Neural progenitor cell (in vitro differentiated cells): ENCODE results near the gene MYL5. TPM values are rescaled to one million over a fixed set of nuclear protein-coding genes. Genes with fewer than 3 reads are reported as not detected.
"Not testable (repeated sequence)": the region's sequence is repeated elsewhere in the genome, so short reads cannot be mapped to it uniquely, and the experiment has no call there.

ENCODE experiments used
- DNase-seq: peaks from one replicate; pipeline ENCODE4 v3.0.0-alpha.2; 2016; ENCODE audit warnings: low spot score
- H2AFZ ChIP-seq: fragments of 200-600 bp; sonication (generic); replicated peaks from 2 replicates; pipeline ENCODE4 v1.6.1; 2016; ENCODE audit warnings: antibody characterized with exemption
- H3F3A ChIP-seq: fragments of 200-600 bp; sonication (generic); 2 replicates; pipeline ENCODE4 v1.6.1; 2016; ENCODE audit warnings: antibody characterized with exemption, low read depth
- H3K27ac ChIP-seq: fragments of 200-600 bp; sonication (generic); 2 replicates; pipeline ENCODE4 v1.5.1; 2016; ENCODE audit warnings: mild to moderate bottlenecking
- H3K27me3 ChIP-seq: fragments of 200-600 bp; sonication (generic); 2 replicates; pipeline ENCODE4 v1.6.1; 2016; ENCODE audit warnings: mild to moderate bottlenecking, moderate library complexity
- H3K36me3 ChIP-seq: fragments of 200-600 bp; sonication (generic); 2 replicates; pipeline ENCODE4 v1.5.1; 2016
- H3K4me1 ChIP-seq: fragments of 200-600 bp; sonication (generic); 2 replicates; pipeline ENCODE4 v1.6.1; 2016; ENCODE audit warnings: mixed run types
- H3K4me2 ChIP-seq: fragments of 200-600 bp; sonication (generic); 2 replicates; pipeline ENCODE4 v1.6.1; 2016
- H3K4me3 ChIP-seq: fragments of 200-600 bp; sonication (generic); 2 replicates; pipeline ENCODE4 v1.5.1; 2016
- H3K79me2 ChIP-seq: fragments of 200-600 bp; sonication (generic); 2 replicates; pipeline ENCODE4 v1.6.1; 2016; ENCODE audit warnings: low read depth
- H3K9ac ChIP-seq: fragments of 200-600 bp; sonication (generic); 2 replicates; pipeline ENCODE4 v1.6.1; 2016
- H3K9me3 ChIP-seq: fragments of 200-600 bp; sonication (generic); 2 replicates; pipeline ENCODE4 v1.5.1; 2016; ENCODE audit warnings: low read depth
- H4K20me1 ChIP-seq: fragments of 200-600 bp; sonication (generic); 2 replicates; pipeline ENCODE4 v1.6.1; 2016; ENCODE audit warnings: low read depth
- H3K27ac Mint-ChIP-seq: 3 replicates; pipeline ENCODE4 v1.8.0; 2021; ENCODE audit warnings: mixed read lengths
- H3K27me3 Mint-ChIP-seq: 2 replicates; pipeline ENCODE4 v1.8.0; 2022; ENCODE audit warnings: low read depth, mild to moderate bottlenecking, inconsistent platforms, moderate library complexity, mixed read lengths; ENCODE audit not compliant: insufficient read depth
- H3K36me3 Mint-ChIP-seq: 3 replicates; pipeline ENCODE4 v1.8.0; 2021; ENCODE audit warnings: mixed read lengths
- H3K4me1 Mint-ChIP-seq: 3 replicates; pipeline ENCODE4 v1.8.0; 2021; ENCODE audit warnings: mixed read lengths
- H3K4me3 Mint-ChIP-seq: 3 replicates; pipeline ENCODE4 v1.8.0; 2021; ENCODE audit warnings: mild to moderate bottlenecking, moderate library complexity, mixed read lengths
- H3K9me3 Mint-ChIP-seq: 3 replicates; pipeline ENCODE4 v1.8.0; 2020; ENCODE audit warnings: mixed read lengths
- CTCF ChIP-seq: fragments of 200-600 bp; sonication (generic); IDR thresholded peaks from 2 replicates; pipeline ENCODE4 v1.5.1; 2017; ENCODE audit warnings: antibody characterized with exemption, mild to moderate bottlenecking
- EZH2 ChIP-seq: fragments of 200-600 bp; sonication (generic); IDR thresholded peaks from 2 replicates; pipeline ENCODE4 v1.6.1; 2017; ENCODE audit warnings: antibody characterized with exemption, mild to moderate bottlenecking, moderate library complexity
- EZH2phosphoT487 ChIP-seq: fragments of 200-600 bp; sonication (generic); IDR thresholded peaks from 2 replicates; pipeline ENCODE4 v1.6.1; 2017; ENCODE audit warnings: antibody characterized with exemption
- total RNA-seq: library from RNA; depleted of rRNA; stranded (reverse); fragments of >200 nt; gene quantifications from 2 replicates; pipeline ENCODE4 v1.2.3, GENCODE V29; 2015; ENCODE audit warnings: low replicate concordance

Gene MYL5
- total RNA-seq, 1 donor from 2014 or later = 0.21 TPM

DNA sequence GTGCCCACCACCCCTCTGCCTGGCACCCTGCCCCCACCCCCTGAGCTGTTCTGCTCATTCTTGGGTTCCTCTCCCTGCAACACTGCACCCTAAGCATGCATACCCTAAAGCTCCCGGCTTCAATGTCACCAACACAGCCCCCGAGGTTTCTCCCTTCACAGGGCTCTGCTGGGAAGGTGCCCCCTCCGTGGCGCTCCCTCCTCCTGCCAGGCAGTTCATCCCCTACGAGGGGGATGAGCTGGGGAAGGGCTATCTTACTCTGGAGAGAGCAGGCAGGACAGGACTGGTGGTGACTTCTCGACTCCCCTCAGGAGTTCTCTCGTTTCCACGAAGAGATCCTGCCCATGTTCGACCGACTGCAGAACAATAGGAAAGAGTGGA lies 6.8 kb upstream of the MYL5 start:
- H3K9me3 Mint-ChIP-seq = no peaks in the 10 kb centered on the region
- Histone ChIP-seq H2AFZ (no peak overlapping the region), H3K9me3 (no peaks in the 10 kb centered on the region)

GRCh38 chr4:668219-668618 lies 6.1 kb upstream of the MYL5 start:
- not testable (repeated sequence) for H3K4me3 Mint-ChIP-seq
- peaks cover 13% of the 10 kb centered on the region for H3K36me3 Mint-ChIP-seq

More for the DNA sequence above, 6.8 kb upstream of the MYL5 start:
- Histone ChIP-seq H3K9ac (no peak overlapping the region), H3K4me2 (no peak overlapping the region), H4K20me1 (no peaks in the 10 kb centered on the region), H3K27ac (no peak overlapping the region), H3K36me3 (no peaks in the 10 kb centered on the region), H3K4me1 (peaks cover 5% of the 10 kb centered on the region), H3K4me3 (no peak overlapping the region), H3K27me3 (no peaks in the 10 kb centered on the region), H3F3A (no peaks in the 10 kb centered on the region), H3K79me2 (no peaks in the 10 kb centered on the region)
- TF ChIP-seq EZH2 (no peak), EZH2phosphoT487 (no peak), CTCF (no peak)
- Mint-ChIP-seq H3K36me3 (peaks cover 10% of the 10 kb centered on the region), H3K27ac (no peak overlapping the region), H3K4me3 (no peak overlapping the region), H3K4me1 (no peaks in the 10 kb centered on the region), H3K27me3 (peaks cover 3% of the 10 kb centered on the region)
- no peak for DNase-seq

GRCh38 chr4:669806-670559 lies 4.4 kb upstream of the MYL5 start:
- not testable (repeated sequence) for H3K4me1 Mint-ChIP-seq, H3K4me3 Mint-ChIP-seq, DNase-seq

More at GRCh38 chr4:668219-668618, 6.1 kb upstream of the MYL5 start:
- H3K27me3 ChIP-seq, H3F3A ChIP-seq, H3K4me2 ChIP-seq, H3K79me2 ChIP-seq, H4K20me1 ChIP-seq, H3K9me3 ChIP-seq, H3K27ac ChIP-seq, DNase-seq, H3K4me1 ChIP-seq, H3K9me3 Mint-ChIP-seq, H3K36me3 ChIP-seq, H3K27ac Mint-ChIP-seq, H3K4me3 ChIP-seq, H3K9ac ChIP-seq, H3K27me3 Mint-ChIP-seq, H3K4me1 Mint-ChIP-seq, H2AFZ ChIP-seq: not testable (repeated sequence)

GRCh38 chr4:671769-672168 lies 2.6 kb upstream of the MYL5 start:
- H3K9me3 ChIP-seq = no peaks in the 10 kb centered on the region
- no peak overlapping the region for H3K27ac Mint-ChIP-seq

More at GRCh38 chr4:669806-670559, 4.4 kb upstream of the MYL5 start:
- not testable (repeated sequence) for H3K4me2 ChIP-seq, H2AFZ ChIP-seq, H3K36me3 ChIP-seq, H3K9me3 ChIP-seq, H3K9me3 Mint-ChIP-seq, H3K27ac Mint-ChIP-seq, H3K27me3 ChIP-seq, H3F3A ChIP-seq, H3K9ac ChIP-seq, H3K27ac ChIP-seq, H3K4me1 ChIP-seq, H3K27me3 Mint-ChIP-seq, H3K4me3 ChIP-seq, H4K20me1 ChIP-seq
- peaks cover 10% of the 10 kb centered on the region for H3K79me2 ChIP-seq
- peaks cover 14% of the 10 kb centered on the region for H3K36me3 Mint-ChIP-seq

More at GRCh38 chr4:671769-672168, 2.6 kb upstream of the MYL5 start:
- H3K9me3 Mint-ChIP-seq = no peaks in the 10 kb centered on the region
- H3K4me1 Mint-ChIP-seq = peaks cover 6% of the 10 kb centered on the region
- Histone ChIP-seq H4K20me1 (no peaks in the 10 kb centered on the region), H3K4me2 (no peak overlapping the region), H3K9ac (no peak overlapping the region), H2AFZ (no peak overlapping the region), H3K36me3 (no peaks in the 10 kb centered on the region), H3K79me2 (peaks cover 10% of the 10 kb centered on the region), H3K27me3 (no peaks in the 10 kb centered on the region), H3K4me1 (peaks cover 4% of the 10 kb centered on the region), H3K27ac (no peak overlapping the region), H3K4me3 (no peak overlapping the region), H3F3A (no peaks in the 10 kb centered on the region)
- no peak for DNase-seq
- H3K4me3 Mint-ChIP-seq = no peak overlapping the region
- peaks cover 14% of the 10 kb centered on the region for H3K36me3 Mint-ChIP-seq
- no peak for TF ChIP-seq CTCF
- TF ChIP-seq EZH2phosphoT487 = no peak
- no peak for TF ChIP-seq EZH2
- H3K27me3 Mint-ChIP-seq = no peaks in the 10 kb centered on the region
